ENCODE results near the gene TRAPPC12.
A peak's percentile ranks its signal among the peaks of the same experiment; 100 is the strongest.
"Not testable (repeated sequence)": the region's sequence is repeated elsewhere in the genome, so short reads cannot be mapped to it uniquely, and the experiment has no call there.

The TRAPPC12 gene

GRCh38 chr2:3357926-3358325 lies 21.6 kb upstream of the TRAPPC12 start:
- Mint-ChIP-seq H3K9me3 (no peaks in the 10 kb centered on the region), H3K4me1 (peaks cover 18% of the 10 kb centered on the region), H3K36me3 (ENCODE audit: low read depth) (peaks cover 19% of the 10 kb centered on the region), H3K27me3 (ENCODE audit: low read depth, poor library complexity) (peaks cover 4% of the 10 kb centered on the region), H3K4me3 (no peak overlapping the region), H3K27ac (no peak overlapping the region)
- TF ChIP-seq CTCF (IDR thresholded peaks at IDR 0.05), result no peak
- no peak for DNase-seq

- peaks cover 22% of the 10 kb centered on the region for H3K4me1 Mint-ChIP-seq
- TF ChIP-seq CTCF (IDR thresholded peaks at IDR 0.05), result no peak
- H3K27ac Mint-ChIP-seq, result no peak overlapping the region
- no peak for DNase-seq
- H3K9me3 Mint-ChIP-seq, result peaks cover 5% of the 10 kb centered on the region
- H3K4me3 Mint-ChIP-seq, result no peak overlapping the region
- peaks cover 9% of the 10 kb centered on the region for H3K27me3 Mint-ChIP-seq (ENCODE audit: low read depth, poor library complexity)
- H3K36me3 Mint-ChIP-seq (ENCODE audit: low read depth), result peaks cover 16% of the 10 kb centered on the region
Observed at GRCh38 chr2:3361518-3362389, 17.7 kb upstream of the TRAPPC12 start.

- H3K27ac Mint-ChIP-seq, result no peak overlapping the region
- no peak for DNase-seq
- H3K27me3 Mint-ChIP-seq (ENCODE audit: low read depth, poor library complexity), result peaks cover 9% of the 10 kb centered on the region
- peaks cover 32% of the 10 kb centered on the region for H3K9me3 Mint-ChIP-seq
- TF ChIP-seq CTCF (IDR thresholded peaks at IDR 0.05), result no peak
- peaks cover 36% of the 10 kb centered on the region for H3K36me3 Mint-ChIP-seq (ENCODE audit: low read depth)
- H3K4me3 Mint-ChIP-seq, result no peak overlapping the region
- H3K4me1 Mint-ChIP-seq, result peaks cover 22% of the 10 kb centered on the region
Observed at GRCh38 chr2:3365219-3365618, 14.3 kb upstream of the TRAPPC12 start.

GRCh38 chr2:3368261-3368722 lies 11.2 kb upstream of the TRAPPC12 start:
- Mint-ChIP-seq H3K36me3 (ENCODE audit: low read depth) (peaks cover 36% of the 10 kb centered on the region), H3K9me3 (peaks cover 42% of the 10 kb centered on the region), H3K4me3 (no peak overlapping the region), H3K27ac (no peak overlapping the region), H3K4me1 (peaks cover under 1% of the 10 kb centered on the region), H3K27me3 (ENCODE audit: low read depth, poor library complexity) (peaks cover 5% of the 10 kb centered on the region)
- no peak for DNase-seq
- no peak for TF ChIP-seq CTCF (IDR thresholded peaks at IDR 0.05)

- not testable (repeated sequence) for H3K27me3 Mint-ChIP-seq (ENCODE audit: low read depth, poor library complexity); H3K4me3 Mint-ChIP-seq; H3K4me1 Mint-ChIP-seq; H3K27ac Mint-ChIP-seq; DNase-seq
- Mint-ChIP-seq H3K36me3 (ENCODE audit: low read depth) (peaks cover 34% of the 10 kb centered on the region), H3K9me3 (peaks cover 42% of the 10 kb centered on the region)
Observed at GRCh38 chr2:3369340-3370181, 9.9 kb upstream of the TRAPPC12 start.

GRCh38 chr2:3376821-3377220 lies 2.7 kb upstream of the TRAPPC12 start:
- H3K4me3 Mint-ChIP-seq, result peak overlapping the region; percentile 95
- peaks cover 40% of the 10 kb centered on the region for H3K4me1 Mint-ChIP-seq
- H3K27ac Mint-ChIP-seq, result no peak overlapping the region
- no peak for TF ChIP-seq CTCF (IDR thresholded peaks at IDR 0.05)
- no peak for DNase-seq
- H3K27me3 Mint-ChIP-seq (ENCODE audit: low read depth, poor library complexity), result peaks cover 2% of the 10 kb centered on the region
- peaks cover 6% of the 10 kb centered on the region for H3K9me3 Mint-ChIP-seq
- H3K36me3 Mint-ChIP-seq (ENCODE audit: low read depth), result peaks cover 22% of the 10 kb centered on the region
